SJSA1 (cell line): ENCODE results near the gene ENTREP1. TPM values are rescaled to one million over a fixed set of nuclear protein-coding genes. Genes with fewer than 3 reads are reported as not detected.
"Not testable (repeated sequence)": the region's sequence is repeated elsewhere in the genome, so short reads cannot be mapped to it uniquely, and the experiment has no call there.

Experiments used
- DNase-seq, 2 experiments: peaks; one replicate each; pipeline ENCODE4 v3.0.0-alpha.2; 2015 to 2020; ENCODE audit warnings: low spot score in 2 of 2, low read depth in 1 of 2
- H3K27ac ChIP-seq: fragments of 250-450 bp; sonication (Bioruptor Pico); 2 replicates; pipeline ENCODE4 v1.5.1; 2020; ENCODE audit warnings: mild to moderate bottlenecking, moderate library complexity
- H3K27me3 ChIP-seq: fragments of 250-450 bp; sonication (Bioruptor Pico); replicated peaks from 2 replicates; pipeline ENCODE4 v1.5.1; 2020; ENCODE audit warnings: mild to moderate bottlenecking, moderate library complexity
- H3K36me3 ChIP-seq: fragments of 250-450 bp; sonication (Bioruptor Pico); 2 replicates; pipeline ENCODE4 v1.5.1; 2020; ENCODE audit warnings: mild to moderate bottlenecking
- H3K4me1 ChIP-seq: fragments of 250-450 bp; sonication (Bioruptor Pico); replicated peaks from 2 replicates; pipeline ENCODE4 v1.6.1; 2021; ENCODE audit warnings: mild to moderate bottlenecking
- H3K4me3 ChIP-seq: fragments of 250-450 bp; sonication (Bioruptor Pico); 2 replicates; pipeline ENCODE4 v1.5.1; 2020; ENCODE audit warnings: mild to moderate bottlenecking
- H3K9me3 ChIP-seq: fragments of 250-450 bp; sonication (Bioruptor Pico); replicated peaks from 2 replicates; pipeline ENCODE4 v1.5.1; 2020; ENCODE audit warnings: mild to moderate bottlenecking
- total RNA-seq: library from RNA; depleted of rRNA; stranded (reverse); fragments of >200 nt; shearing (Covaris generic); gene quantifications from 2 replicates; pipeline ENCODE4 v1.2.3, GENCODE V29; 2014

ENTREP1 gene
- total RNA-seq, 1 experiment from 2014 or later: not detected

DNA sequence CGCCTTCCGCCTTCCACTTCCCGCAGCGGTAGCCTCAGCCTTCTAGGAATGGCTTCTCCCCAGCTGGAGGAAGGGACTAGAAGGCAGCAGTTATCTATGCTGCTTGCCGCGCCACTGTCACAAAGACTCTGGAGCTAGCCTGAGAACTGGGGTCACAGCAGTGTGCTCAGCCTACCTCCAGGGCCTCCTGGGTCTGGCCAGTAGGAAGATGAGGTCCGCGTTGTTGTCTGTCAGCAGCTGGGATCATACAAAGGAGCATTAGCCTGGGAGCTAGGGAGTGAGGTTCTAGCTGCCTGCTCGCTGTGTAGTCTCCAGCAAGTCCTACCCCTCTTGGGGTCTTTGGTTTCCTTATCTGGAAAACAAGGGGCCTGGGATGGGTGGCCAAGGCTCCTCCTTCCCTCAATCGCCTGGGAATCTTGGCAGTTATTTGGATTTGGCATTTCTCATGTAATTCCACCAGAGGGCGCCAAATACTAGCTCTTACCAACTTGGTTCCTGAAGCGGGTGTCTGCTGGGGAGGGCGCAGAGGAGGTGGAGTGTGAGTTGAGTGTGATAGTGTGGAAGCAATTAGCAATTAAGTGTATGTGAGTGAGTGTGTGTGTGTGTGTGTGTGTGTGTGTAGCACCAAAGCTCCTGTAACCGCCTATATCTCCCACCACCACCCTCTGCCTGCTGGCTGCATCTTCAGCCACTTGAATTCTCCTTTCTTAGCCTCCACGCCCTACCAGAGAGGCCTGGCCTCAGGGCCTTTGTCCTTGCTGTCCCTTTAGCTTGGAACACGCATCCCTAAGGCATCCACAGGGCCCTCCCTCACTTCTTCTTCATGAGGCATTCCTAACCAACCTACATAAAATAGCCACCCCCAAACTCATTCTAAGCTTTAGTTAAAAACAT, 97.1 kb downstream of the ENTREP1 start:
- Histone ChIP-seq H3K9me3 (no peaks in the 10 kb centered on the region), H3K27me3 (no peaks in the 10 kb centered on the region), H3K27ac (no peak overlapping the region), H3K4me3 (no peak overlapping the region), H3K4me1 (no peaks in the 10 kb centered on the region), H3K36me3 (no peaks in the 10 kb centered on the region)
- DNase-seq: peak in 1 of 2 experiments; percentile 57

- Histone ChIP-seq H3K36me3 (no peaks in the 10 kb centered on the region), H3K4me1 (no peaks in the 10 kb centered on the region), H3K27ac (no peak overlapping the region), H3K4me3 (no peak overlapping the region), H3K27me3 (no peaks in the 10 kb centered on the region), H3K9me3 (no peaks in the 10 kb centered on the region)
- no peak for DNase-seq
Observed at GRCh38 chr9:69425136-69425801, 100.3 kb downstream of the ENTREP1 start.

- Histone ChIP-seq H3K4me3 (no peak overlapping the region), H3K36me3 (no peaks in the 10 kb centered on the region), H3K27ac (no peak overlapping the region), H3K27me3 (no peaks in the 10 kb centered on the region), H3K4me1 (no peaks in the 10 kb centered on the region), H3K9me3 (no peaks in the 10 kb centered on the region)
- DNase-seq: no peak
Observed at GRCh38 chr9:69427286-69427685, 102.3 kb downstream of the ENTREP1 start.

GRCh38 chr9:69428017-69428785, 103.2 kb downstream of the ENTREP1 start:
- no peaks in the 10 kb centered on the region for H3K36me3 ChIP-seq
- H3K4me1 ChIP-seq: no peaks in the 10 kb centered on the region
- no peak overlapping the region for H3K4me3 ChIP-seq
- no peak overlapping the region for H3K27ac ChIP-seq
- no peaks in the 10 kb centered on the region for H3K9me3 ChIP-seq
- DNase-seq: no peak
- H3K27me3 ChIP-seq: no peaks in the 10 kb centered on the region

DNA sequence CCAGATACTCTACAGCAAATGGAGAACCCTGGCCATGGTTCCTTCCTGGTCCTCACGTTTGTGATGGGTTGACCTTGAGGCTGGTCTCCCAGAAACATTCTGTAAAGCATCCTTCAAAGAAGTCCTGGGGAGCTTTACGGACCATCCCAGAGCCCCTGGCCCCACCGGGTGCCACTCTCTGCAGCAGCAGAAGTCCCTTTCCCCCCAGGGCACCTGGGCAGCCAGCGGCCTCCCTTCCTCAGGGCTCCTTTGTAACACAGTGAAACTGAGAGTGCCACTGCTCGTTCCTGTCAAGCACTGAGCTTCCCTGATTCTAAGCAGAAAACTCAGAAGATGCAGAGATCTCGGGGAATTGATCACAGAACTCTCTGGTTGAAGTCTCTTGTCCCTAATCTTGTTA, 104.3 kb downstream of the ENTREP1 start:
- H3K4me3 ChIP-seq: no peak overlapping the region
- no peak overlapping the region for H3K27ac ChIP-seq
- no peaks in the 10 kb centered on the region for H3K9me3 ChIP-seq
- DNase-seq: no peak
- no peaks in the 10 kb centered on the region for H3K4me1 ChIP-seq
- H3K27me3 ChIP-seq: no peaks in the 10 kb centered on the region
- H3K36me3 ChIP-seq: no peaks in the 10 kb centered on the region

DNA sequence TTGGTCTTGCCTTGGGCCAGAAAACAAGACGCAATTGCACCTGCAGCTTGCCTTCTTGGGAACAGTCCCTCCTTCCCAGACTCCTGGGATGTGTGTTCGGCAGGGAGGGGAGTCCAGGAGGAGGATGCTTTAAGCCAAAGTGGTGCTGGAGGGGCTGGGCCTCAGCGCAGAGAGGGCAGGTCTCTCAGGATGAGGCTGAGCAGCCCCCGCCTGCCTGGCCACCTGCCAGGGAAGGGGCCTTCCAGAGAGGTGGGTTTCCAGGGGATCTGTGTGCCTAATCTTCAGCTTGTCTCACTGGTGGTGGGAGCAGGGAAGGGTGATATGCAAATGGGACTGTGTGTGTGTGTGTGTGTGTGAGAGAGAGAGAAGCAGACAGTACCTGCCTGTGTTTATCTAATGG, 105.2 kb downstream of the ENTREP1 start:
- H3K4me3 ChIP-seq: no peak overlapping the region
- H3K27me3 ChIP-seq: no peaks in the 10 kb centered on the region
- no peak overlapping the region for H3K27ac ChIP-seq

GRCh38 chr9:69431203-69431602, 106.2 kb downstream of the ENTREP1 start:
- H3K4me1 ChIP-seq: no peaks in the 10 kb centered on the region
- no peak overlapping the region for H3K4me3 ChIP-seq
- H3K9me3 ChIP-seq: no peaks in the 10 kb centered on the region
- H3K27me3 ChIP-seq: no peaks in the 10 kb centered on the region
- DNase-seq: no peak
- no peaks in the 10 kb centered on the region for H3K36me3 ChIP-seq
- no peak overlapping the region for H3K27ac ChIP-seq

More for the DNA sequence above, 105.2 kb downstream of the ENTREP1 start:
- Histone ChIP-seq H3K9me3 (no peaks in the 10 kb centered on the region), H3K36me3 (no peaks in the 10 kb centered on the region), H3K4me1 (no peaks in the 10 kb centered on the region)
- DNase-seq: no peak

DNA sequence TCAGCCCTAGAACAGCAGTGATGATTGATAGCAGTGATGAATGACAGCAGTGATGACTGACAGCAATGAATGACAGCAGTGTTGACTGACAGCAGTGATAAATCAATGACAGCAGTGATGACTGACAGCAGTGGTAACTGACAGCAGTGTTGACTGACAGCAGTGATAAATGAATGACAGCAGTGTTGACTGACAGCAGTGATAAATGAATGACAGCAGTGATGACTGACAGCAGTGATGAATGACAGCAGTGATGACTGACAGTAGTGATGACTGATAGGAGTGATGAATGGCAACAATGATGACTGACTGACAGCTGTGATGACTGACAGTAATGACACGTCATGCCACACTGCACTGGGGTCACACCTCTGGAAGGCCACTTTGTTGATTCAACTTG, 106.8 kb downstream of the ENTREP1 start:
- H3K27ac ChIP-seq: no peak overlapping the region
- no peak overlapping the region for H3K4me3 ChIP-seq
- no peaks in the 10 kb centered on the region for H3K27me3 ChIP-seq
- H3K4me1 ChIP-seq: no peaks in the 10 kb centered on the region
- no peaks in the 10 kb centered on the region for H3K36me3 ChIP-seq
- DNase-seq: no peak
- H3K9me3 ChIP-seq: no peaks in the 10 kb centered on the region

DNA sequence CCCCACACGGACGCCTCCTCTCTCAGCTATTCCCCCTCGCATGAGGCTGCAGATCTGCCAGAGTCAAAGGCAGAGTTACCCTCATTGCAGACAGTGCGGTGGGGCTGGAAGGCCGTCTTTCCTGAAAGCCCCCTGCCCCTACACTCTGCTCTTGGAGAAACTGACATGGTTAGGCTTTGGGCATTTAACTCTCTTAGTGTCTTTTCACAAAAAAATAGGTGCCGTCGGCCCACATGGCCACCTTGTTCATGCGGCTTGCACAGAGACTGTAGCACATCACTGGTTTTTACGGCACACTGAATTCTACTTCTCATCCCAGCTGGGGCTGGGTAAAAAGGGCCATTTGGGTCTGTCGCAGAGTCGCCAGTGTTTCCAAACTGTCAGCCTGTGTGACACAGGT, 107.6 kb downstream of the ENTREP1 start:
- no peaks in the 10 kb centered on the region for H3K9me3 ChIP-seq
- H3K27me3 ChIP-seq: no peaks in the 10 kb centered on the region
- H3K27ac ChIP-seq: no peak overlapping the region
- DNase-seq: no peak
- no peak overlapping the region for H3K4me3 ChIP-seq
- no peaks in the 10 kb centered on the region for H3K4me1 ChIP-seq
- no peaks in the 10 kb centered on the region for H3K36me3 ChIP-seq

GRCh38 chr9:69433392-69433791, 108.4 kb downstream of the ENTREP1 start:
- Histone ChIP-seq H3K4me1 (no peaks in the 10 kb centered on the region), H3K4me3 (no peak overlapping the region), H3K27ac (no peak overlapping the region), H3K9me3 (no peaks in the 10 kb centered on the region), H3K36me3 (no peaks in the 10 kb centered on the region), H3K27me3 (no peaks in the 10 kb centered on the region)
- DNase-seq: no peak

DNA sequence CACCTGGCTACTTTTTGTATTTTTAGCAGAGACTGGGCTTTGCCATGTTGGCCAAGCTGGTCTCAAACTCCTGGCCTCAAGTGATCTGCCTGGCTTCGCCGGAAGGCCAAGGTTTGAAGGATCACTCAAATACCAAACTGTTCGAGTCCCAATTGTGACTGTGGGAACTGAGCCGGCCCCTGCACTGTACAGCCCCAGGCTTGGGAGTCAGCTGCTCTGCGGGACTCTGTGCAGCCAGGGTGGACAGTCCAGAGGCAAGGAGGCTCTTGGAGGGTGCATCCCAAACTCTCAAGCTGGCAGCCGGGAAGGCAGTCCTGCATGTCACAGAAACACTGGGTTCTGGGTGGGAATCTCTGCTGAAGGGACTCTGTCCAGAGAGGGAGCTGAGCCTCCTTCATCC, 109.0 kb downstream of the ENTREP1 start:
- Histone ChIP-seq H3K4me3 (no peak overlapping the region), H3K9me3 (no peaks in the 10 kb centered on the region), H3K36me3 (no peaks in the 10 kb centered on the region), H3K4me1 (no peaks in the 10 kb centered on the region), H3K27ac (no peak overlapping the region), H3K27me3 (no peaks in the 10 kb centered on the region)
- DNase-seq: no peak

- not testable (repeated sequence) for H3K4me3 ChIP-seq, DNase-seq, H3K27me3 ChIP-seq, H3K9me3 ChIP-seq, H3K4me1 ChIP-seq, H3K27ac ChIP-seq, H3K36me3 ChIP-seq
Observed at GRCh38 chr9:69439654-69440053, 114.6 kb downstream of the ENTREP1 start.

DNA sequence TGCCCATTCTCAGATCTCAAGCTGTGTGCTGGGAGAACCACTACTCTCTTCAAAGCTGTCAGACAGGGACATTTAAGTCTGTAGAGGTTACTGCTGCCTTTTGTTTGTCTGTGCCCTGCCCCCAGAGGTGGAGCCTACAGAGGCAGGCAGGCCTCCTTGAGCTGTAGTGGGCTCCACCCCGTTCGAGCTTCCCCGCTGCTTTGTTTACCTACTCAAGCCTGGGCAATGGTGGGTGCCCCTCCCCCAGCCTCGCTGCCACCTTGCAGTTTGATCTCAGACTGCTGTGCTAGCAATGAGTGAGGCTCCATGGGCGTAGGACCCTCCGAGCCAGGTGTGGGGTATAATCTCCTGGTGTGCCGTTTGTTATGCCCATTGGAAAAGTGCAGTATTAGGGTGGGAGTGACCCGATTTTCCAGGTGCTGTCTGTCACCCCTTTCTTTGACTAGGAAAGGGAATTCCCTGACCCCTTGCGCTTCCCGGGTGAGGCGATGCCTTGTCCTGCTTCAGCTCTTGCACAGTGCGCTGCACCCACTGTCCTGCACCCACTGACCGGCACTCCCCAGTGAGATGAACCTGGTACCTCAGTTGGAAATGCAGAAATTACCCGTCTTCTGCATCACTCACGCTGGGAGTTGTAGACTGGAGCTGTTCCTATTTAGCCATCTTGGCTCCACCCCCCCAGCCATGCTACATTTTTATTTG, 115.4 kb downstream of the ENTREP1 start:
- not testable (repeated sequence) for DNase-seq, H3K36me3 ChIP-seq, H3K27me3 ChIP-seq, H3K9me3 ChIP-seq, H3K4me3 ChIP-seq, H3K27ac ChIP-seq, H3K4me1 ChIP-seq
